Activated CD4-positive, CD25-positive, alpha-beta regulatory T cell (primary cell): Measurements from ENCODE around the gene IQSEC3.
"Not testable (repeated sequence)": the region's sequence is repeated elsewhere in the genome, so short reads cannot be mapped to it uniquely, and the experiment has no call there.

ENCODE experiments used
- DNase-seq, 4 experiments: peaks; one replicate each; lab custom pipeline; 2025; lab: John Stamatoyannopoulos, UW

Gene IQSEC3

DNA sequence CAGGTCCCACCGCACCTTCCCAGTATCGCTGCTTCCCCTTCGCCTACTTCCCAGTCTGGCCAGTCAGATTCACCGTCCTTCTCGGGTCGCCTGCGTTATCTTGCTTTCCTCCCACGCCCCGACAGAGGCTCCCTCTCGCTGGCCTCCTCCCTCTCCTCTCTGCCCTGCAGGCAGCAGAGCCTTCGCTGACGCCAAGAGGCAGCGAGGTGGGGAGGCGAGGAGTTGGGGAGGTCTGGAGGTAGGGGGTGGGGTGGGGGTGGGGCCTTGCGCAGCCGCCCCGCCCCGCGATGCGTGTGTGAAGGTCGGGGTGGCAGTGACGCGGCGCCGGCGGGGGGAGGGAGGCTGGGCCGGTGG lies at the start of gene IQSEC3:
IQSEC3 (plus strand) TSS at position 340 of the 354 bp plus-strand sequence. CDS start 116 bp downstream, outside the sequence.
- DNase-seq, result not testable (repeated sequence)

DNA sequence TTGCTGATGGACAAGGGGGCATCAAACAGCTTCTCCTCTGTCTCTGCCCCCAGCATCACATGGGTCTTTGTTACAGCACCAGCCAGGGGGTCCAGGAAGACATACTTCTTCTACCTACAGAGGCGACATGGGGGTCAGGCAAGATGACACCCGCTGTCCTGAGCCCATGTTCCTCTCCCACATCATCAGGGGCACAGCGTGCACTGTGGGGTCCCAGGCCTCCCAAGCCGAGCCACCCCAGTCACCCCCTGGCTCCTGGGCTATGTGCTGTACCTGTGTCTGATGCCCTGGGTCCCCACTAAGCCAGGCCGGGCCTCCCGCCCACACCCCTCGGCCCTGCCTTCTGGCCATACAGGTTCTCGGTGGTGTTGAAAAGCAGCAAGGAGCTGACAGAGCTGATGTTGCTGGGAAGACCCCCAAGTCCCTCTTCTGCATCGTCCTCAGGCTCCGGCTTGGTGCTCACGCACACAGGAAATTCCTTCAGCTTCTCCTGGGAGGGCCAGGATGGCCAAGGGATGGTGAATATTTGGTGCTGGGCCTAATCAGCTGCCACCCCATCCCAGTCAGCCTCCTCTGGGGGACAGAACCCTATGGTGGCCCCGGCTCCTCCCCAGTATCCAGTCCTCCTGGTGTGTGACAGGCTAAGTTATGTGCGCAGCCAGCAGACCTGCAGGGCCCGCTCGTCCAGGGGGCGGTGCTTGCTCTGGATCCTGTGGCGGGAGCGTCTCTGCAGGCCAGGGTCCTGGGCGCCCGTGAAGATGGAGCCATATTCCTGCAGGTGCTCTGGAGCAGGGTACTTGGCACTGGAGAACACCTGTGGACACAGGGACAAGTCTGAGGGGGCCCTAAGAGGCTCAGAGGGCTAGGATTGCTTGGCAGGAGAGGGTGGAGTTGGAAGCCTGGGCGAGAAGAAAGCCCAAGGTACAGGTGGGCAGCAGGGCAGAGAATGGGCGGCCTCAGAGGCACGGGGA lies 48.9 kb upstream of the IQSEC3 start:
- not testable (repeated sequence) for DNase-seq

DNA sequence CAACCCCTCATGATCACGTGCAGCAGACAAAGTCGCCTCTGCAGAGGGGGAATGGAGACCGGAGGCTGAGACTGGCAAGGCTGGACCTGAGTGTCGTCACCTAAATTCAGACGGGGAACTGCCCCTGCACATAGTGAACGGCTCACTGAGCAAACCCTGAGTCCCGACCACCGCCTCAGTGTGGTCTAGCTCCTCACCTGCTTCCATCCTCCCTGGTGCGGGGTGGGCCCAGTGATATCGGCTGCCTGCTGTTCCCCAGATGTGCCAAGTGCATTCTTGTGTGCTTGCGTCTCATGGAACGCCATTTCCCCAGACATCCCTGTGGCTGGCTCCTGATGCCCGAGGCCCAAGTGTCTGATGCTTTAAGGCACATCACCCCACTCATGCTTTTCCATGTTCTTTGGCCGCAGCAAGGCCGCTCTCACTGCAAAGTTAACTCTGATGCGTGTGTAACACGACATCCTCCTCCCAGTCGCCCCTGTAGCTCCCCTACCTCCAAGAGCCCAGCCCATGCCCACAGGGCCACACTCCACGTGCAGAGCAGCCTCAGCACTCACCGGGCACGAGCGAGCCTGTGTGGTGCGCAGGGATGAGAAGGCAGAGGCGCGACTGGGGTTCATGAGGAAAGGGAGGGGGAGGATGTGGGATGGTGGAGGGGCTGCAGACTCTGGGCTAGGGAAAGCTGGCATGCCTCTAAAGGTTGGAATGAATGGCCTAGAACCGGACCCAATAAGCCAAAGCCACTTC lies 47.6 kb upstream of the IQSEC3 start:
- not testable (repeated sequence) for DNase-seq

DNA sequence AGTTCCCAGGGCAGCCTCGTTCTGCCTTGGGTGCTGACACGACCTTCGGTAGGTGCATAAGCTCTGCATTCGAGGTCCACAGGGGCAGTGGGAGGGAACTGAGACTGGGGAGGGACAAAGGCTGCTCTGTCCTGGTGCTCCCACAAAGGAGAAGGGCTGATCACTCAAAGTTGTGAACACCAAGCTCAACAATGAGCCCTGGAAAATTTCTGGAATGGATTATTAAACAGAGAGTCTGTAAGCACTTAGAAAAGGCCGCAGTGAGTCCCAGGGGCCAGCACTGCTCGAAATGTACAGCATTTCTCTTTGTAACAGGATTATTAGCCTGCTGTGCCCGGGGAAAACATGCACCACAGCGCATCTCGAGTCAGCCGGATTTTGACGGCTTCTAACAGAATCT lies 46.7 kb upstream of the IQSEC3 start:
- DNase-seq, result not testable (repeated sequence)

DNA sequence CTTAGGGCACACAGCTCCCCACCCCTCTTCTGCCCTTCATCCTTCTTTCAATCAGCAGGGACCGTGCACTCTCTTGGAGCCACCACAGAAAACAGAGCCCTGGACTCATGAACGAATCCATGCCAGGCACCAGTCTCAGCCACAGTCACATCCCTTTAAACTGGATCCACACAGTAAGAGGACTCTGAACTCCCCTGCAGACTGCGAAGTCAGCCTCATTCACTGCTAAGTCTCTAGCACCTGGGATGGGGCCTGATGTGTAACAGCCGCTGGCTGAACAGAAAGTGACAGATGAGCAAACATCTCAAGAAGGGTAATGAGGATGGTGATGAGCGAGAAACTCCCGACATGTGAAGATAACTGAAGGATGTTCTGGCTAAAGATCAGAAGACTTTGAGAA lies 45.8 kb upstream of the IQSEC3 start:
- DNase-seq, result no peak

DNA sequence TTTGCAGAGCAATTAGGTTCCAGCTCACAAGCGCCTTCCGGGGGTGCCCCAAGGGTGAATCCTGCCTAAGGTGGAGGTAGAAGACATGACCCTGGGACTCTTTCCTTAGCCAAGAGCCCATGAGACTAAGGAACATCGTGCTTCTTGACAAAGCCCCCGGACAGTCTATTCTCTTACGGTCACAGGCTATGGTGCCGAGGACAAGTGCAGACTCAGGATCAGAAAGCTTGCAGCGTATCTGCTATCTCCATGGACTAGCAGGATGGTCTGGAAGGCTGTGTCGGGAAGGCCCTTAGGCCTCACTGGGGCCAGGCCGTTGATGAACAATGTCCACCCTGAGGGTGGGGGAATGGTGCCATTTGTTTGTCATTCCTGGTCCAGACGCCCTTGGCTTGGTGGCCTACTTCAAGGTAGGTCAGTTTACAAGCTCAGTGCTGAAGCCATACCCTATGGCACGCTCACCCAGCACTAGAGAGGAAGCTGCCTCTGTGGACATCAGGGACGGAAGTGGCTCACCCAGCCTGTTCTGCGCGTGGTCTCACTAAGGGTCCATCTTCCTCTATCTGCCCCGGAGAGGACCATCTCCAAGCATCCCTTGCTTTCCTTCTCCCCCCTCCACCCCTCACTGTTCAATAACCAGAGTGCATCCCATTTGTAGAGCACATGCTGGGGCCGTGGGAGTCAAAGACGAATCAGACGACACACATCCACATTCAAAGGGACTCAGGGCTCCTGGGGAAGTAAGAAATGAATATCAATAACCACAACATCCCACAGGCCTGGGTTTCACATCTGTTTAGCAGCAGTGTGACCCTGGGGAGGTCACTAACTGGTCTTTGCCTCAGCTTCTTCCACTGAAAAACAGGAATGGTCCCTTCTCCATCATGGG lies 45.0 kb upstream of the IQSEC3 start:
- no peak for DNase-seq

DNA sequence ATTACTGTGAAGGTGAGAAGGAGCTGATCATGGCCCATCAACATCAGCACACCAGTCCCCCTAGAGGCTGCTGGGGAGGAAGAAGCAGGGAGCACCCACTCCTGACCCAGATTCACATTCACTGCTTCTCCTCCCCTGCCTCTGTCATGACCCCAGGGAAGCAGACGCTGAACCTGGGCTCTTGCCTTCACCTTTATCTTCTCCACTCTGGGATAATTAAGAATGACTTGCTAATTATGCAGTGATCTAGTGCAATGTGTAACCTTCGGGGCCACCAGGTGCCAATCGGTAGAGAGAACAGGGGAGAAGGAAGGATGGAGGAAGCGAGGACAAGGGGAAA lies 44.4 kb upstream of the IQSEC3 start:
- DNase-seq, result no peak

DNA sequence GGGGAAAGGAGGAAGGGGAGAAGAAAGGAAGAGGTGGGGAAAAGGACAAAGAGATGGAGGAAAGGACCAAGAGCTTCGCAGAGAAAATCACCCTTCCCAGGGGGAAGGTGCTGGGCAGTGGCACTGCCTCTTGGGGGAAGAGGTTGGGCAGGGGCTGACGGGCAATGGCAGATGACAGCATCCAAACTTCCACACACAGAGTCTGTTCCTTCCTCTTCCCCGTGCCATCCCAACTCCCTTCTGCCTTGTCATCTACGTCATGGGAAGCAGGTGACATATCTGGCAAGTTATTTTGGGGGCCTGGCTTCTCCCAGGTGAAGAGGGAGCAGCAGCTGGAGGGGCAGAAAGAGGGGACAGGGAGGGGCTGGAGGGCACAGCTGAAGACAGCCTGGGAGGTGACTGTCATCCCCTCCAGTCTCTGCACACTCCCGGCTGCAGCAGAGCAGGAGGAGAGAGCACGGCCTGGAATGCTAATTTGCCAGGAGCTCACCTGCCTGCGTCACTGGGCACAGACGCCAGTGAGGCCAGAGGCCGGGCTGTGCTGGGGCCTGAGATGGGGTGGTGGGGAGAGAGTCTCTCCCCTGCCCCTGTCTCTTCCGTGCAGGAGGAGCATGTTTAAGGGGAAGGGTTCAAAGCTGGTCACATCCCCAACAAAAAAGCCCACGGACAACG lies 43.9 kb upstream of the IQSEC3 start:
- no peak for DNase-seq

DNA sequence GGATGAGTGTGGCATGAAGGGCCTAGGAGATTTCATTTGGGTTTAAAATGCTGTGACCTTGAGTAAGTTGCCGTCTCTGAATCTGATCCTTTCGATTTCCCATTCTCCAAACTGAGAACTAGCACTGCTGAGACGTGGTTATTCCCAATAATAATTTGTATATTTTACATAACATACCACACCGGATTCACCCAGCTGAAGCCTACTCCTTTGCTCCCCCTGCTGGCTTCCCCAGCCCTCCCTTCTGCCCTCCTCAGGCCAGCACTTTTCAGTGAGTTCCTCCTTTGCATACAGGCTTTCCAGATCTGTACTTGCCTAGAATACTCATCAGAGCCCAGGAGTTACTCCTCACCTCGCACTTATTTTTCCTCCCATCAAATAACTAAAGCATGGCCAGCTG lies 38.7 kb upstream of the IQSEC3 start:
- DNase-seq, result not testable (repeated sequence)

DNA sequence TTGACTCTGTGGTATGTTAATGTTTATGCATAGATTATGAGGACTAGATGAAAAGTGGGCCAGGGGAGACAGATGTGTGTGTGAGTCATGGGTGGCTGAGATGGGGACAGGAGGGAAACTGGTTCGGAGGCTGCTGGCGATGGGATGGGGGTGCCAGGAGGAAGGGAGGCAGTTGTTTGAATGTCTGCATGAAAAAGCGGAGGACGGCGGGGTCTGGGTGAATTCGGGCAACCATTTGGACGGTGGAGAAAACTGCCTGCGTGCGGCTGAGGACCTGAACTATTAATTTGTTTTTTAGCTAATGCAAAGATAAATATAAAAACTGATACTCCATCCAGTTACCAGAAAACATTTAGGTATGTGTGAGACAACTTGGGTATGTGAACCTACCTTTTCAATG lies 27.8 kb upstream of the IQSEC3 start:
- not testable (repeated sequence) for DNase-seq

DNA sequence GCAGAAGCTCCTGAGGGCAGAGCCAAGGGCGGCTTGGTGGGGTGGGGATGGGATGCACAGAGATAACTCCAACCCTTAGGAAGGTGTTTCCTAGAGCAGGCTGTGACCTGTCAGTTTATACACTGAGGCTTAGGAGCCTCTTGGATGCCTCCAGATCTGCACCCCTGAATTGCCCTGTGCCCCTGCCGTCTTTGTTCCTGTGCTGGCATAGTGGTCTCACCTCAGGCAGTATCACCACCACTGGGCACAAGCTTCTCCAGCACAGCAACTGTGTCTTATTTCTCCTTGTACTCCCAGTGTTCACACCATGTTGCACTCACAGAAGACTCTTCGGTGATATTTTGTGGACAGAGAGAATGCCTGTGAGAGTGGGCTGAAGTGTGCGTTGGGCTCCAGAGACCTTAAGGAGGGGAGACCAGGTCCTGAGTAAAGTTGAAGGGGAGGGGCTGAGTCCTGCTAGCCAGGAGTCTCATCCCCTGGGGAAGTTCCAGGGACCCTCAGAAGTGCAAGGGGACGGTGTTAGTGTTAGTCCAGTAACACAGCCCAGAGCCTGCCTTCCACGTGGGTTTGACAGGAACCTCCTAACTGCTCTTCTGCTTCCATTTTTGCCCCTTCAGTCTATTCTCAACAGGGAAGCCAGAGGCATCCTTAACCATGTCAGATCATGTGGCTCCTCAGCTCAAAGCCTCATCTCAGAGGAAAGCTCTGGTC lies 26.9 kb upstream of the IQSEC3 start:
- DNase-seq, result not testable (repeated sequence)

DNA sequence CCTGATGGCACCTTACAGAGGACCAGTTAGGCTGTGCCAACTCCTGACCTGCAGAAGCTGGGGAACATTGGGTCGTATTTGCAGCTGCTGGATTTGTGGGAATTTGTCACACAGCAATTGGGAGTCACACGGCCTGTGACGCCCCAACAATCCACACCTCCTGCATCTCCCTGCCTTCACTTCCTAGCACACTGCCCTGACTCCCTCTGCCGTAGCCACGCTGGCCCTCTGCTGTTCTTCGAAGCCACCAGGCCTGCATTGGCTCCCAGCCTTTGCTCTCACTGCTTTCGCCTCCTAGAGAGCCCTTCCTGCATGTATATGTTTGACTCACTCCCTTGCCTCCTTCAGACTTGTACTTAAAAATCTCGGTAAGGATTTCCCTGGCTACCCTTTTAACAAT lies 22.2 kb upstream of the IQSEC3 start:
- not testable (repeated sequence) for DNase-seq

DNA sequence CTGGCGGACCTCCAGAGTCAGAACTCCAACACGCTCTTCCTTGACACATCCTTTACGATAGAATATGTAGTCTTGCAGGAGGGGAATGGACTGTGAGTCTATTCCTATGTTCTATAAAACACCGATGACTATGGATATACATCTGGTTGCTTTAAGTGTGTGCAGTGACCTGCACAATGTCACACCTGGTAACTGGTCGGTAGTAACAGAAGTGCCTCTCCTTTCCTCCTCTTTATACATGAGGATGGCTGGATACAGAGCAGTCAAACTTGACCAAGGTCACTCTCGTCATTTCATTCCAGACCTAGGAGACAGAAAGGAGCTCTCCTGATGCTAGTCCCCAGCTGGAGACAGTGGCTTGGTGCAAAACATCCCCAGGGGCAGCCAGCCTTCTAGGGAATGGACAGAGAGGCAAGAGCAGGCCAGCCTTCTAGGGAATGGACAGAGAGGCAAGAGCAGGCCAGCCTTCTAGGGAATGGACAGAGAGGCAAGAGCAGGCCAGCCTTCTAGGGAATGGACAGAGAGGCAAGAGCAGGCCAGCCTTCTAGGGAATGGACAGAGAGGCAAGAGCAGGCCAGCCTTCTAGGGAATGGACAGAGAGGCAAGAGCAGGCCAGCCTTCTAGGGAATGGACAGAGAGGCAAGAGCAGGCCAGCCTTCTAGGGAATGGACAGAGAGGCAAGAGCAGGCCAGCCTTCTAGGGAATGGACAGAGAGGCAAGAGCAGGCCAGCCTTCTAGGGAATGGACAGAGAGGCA lies 21.2 kb upstream of the IQSEC3 start:
- not testable (repeated sequence) for DNase-seq

DNA sequence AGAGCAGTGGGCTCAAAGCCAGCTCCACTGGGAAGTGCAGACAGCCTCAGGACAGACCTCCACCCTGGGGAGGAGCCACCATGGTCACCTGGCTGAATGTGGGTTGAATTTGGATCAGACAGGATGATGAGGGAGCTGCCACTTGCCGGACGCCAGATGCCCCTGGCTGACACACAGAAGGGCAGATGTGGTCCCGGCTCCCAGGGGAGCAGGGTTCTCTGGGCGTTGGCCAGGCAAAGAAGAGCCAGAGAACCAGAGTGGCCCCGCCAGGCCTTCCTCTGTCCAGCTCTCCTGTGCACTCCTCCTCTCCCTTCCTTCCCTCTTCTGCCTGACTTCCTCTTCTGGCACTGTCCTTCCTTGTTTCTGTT lies 20.6 kb upstream of the IQSEC3 start:
- not testable (repeated sequence) for DNase-seq

DNA sequence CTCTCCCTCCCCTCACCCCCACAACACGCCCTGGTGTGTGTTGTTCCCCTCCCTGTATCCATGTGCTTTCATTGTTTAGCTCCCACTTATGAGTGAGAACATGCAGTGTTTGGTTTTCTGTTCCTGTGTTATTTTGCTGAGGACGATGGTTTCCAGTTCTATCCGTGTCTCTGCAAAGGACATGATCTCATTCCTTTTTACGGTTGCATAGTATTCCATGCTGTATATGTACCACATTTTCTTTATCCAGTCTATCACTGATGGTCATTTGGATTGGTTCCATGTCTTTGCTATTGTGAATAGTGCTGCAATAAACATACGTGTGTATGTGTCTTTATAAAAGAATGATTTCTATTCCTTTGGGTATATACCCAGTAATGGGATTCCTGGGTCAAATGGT lies 20.0 kb upstream of the IQSEC3 start:
- not testable (repeated sequence) for DNase-seq

DNA sequence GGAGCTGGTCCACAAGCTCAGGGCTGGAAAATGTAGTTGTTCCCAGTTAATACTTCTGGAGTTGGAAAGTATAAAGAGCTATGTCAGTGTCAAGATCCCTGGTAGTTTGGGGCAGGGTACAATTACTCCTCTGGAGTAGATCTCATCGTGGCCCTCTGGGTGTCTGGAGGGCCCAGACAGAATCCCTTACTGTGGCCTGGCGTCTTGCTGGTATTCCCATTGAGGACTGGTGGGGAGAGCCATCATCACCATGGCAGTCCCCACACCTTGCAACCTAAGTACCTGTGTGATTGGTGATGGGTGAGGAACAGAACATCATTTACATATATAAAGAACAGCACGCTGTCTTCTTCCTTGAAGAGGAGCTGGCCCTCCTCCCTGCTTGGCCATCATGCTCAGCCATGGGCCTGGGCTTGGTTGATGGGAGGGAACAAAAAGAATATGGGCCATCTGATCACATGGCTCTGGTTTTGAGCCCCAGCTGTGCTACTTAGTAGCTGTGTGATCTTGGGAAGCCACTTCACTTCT lies 18.8 kb upstream of the IQSEC3 start:
- DNase-seq, result not testable (repeated sequence)

DNA sequence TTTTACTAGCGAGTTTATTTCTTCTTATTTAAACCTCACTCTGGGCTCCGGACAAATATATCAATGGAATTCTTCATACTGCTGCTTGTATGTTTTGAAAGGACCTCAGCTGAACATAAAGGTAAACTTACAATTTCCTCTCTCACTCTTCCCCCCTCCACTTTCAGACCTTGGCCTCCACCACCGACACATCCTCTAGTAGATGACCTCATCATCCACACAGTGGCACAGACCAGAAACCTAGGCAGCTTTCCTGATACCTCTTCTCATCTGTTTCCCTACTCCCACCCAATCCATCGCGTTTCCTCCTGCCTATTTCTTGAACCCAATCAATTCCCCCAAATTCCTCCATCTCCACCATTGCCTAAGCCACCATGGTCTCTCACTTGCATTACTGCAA lies 17.4 kb upstream of the IQSEC3 start:
- not testable (repeated sequence) for DNase-seq

DNA sequence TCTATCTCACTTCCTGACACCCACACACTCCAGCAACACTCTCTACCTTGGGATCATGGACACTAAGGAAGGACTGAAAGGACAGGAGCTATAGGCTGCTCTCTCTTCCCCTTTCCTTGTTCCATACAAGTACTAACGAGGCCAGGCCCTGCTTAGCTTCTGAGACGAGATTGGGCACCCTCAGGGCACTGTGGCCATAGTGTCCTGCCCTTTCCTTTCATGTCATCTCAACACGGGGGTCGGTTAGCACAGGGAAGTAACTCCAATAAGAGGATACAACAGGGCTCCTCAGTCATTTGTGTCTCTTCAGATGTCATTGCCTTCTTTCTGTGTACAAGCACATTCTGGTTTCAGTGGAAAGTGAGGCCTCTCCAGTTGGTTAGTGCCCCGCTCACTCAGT lies 15.5 kb upstream of the IQSEC3 start:
- DNase-seq, result not testable (repeated sequence)

DNA sequence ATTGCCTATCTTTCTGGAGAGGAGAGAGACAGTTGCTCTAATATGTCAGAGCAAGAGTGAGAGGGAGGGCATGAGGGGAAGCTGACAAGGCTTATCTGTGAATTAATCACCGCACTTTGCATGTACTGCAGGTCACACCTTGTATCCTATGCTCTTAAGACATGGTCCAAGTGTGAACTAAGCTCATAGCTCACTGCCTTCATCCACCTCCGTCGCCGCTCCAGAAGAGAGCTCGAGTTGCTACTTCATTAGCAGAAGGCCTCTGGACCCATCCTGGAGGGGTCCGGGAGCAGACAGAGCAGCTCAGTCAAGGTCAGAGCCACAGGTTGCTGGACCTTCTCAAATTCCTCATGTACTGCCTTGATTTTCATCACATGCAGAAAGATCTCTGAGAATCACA lies 14.6 kb upstream of the IQSEC3 start:
- not testable (repeated sequence) for DNase-seq
